Right atrium auricular region (tissue), 2 donors: ENCODE measurements around the gene HDHD5. TPM values are rescaled to one million over a fixed set of nuclear protein-coding genes. Genes with fewer than 3 reads are reported as not detected.

Experiments
- DNase-seq: peaks from one replicate; pipeline ENCODE4 v3.0.0-alpha.2; 2019; ENCODE audit warnings: low spot score
- H3K27ac ChIP-seq, 2 donors: fragments of 200-600 bp; sonication (generic); 1 replicate in 1 of 2; 2 replicates in 1 of 2; pipeline ENCODE4 v1.5.1; 2016 to 2019
- H3K27me3 ChIP-seq, 2 donors: fragments of 200-600 bp; sonication (generic); one replicate each; pipeline versions ENCODE4 v1.5.1 to v1.6.0; 2017 to 2019
- H3K36me3 ChIP-seq: fragments of 200-600 bp; sonication (generic); one replicate; pipeline ENCODE4 v1.5.1; 2016
- H3K4me1 ChIP-seq, 2 donors: fragments of 200-600 bp; sonication (generic); one replicate each; pipeline versions ENCODE4 v1.5.1 to v1.6.0; 2017 to 2019
- H3K4me3 ChIP-seq, 2 donors: fragments of 200-600 bp; sonication (generic); 1 replicate in 1 of 2; 2 replicates in 1 of 2; pipeline ENCODE4 v1.5.1; 2017 to 2019; ENCODE audit warnings: mild to moderate bottlenecking in 1 of 2, moderate library complexity in 1 of 2
- H3K9me3 ChIP-seq, 2 donors: fragments of 200-600 bp; sonication (generic); one replicate each; pipeline ENCODE4 v1.5.1; 2019
- CTCF ChIP-seq, 2 donors: fragments of 200-600 bp; sonication (generic); IDR thresholded peaks; one replicate each; pipeline ENCODE4 v1.5.1; 2019; ENCODE audit warnings: antibody characterized with exemption in 2 of 2
- total RNA-seq, 2 donors: library from RNA; depleted of rRNA; stranded (reverse); fragments of >200 nt; gene quantifications; one replicate each; pipeline ENCODE4 v1.1.0, GENCODE V29; 2016

Gene HDHD5
- total RNA-seq, 2 donors from 2014 or later = 33.1 to 39.7 TPM

GRCh38 chr22:17114898-17115235 lies 44.2 kb downstream of the HDHD5 start:
- peaks cover 0 to 18% of the 10 kb centered on the region in 2 donors for H3K4me1 ChIP-seq
- H3K27ac ChIP-seq = no peak overlapping the region
- H3K4me3 ChIP-seq = no peak overlapping the region
- DNase-seq = no peak
- H3K36me3 ChIP-seq = peaks cover 1% of the 10 kb centered on the region
- no peaks in the 10 kb centered on the region for H3K27me3 ChIP-seq
- H3K9me3 ChIP-seq = no peaks in the 10 kb centered on the region
- no peak for TF ChIP-seq CTCF (IDR thresholded peaks at IDR 0.05)

- H3K4me1 ChIP-seq = peaks cover 0 to 13% of the 10 kb centered on the region in 2 donors
- no peaks in the 10 kb centered on the region for H3K9me3 ChIP-seq
- peaks cover 6% of the 10 kb centered on the region for H3K36me3 ChIP-seq
- H3K27me3 ChIP-seq = no peaks in the 10 kb centered on the region
- H3K27ac ChIP-seq = no peak overlapping the region
- TF ChIP-seq CTCF (IDR thresholded peaks at IDR 0.05) = no peak
- DNase-seq = no peak
- H3K4me3 ChIP-seq = no peak overlapping the region
These were observed 44.7 kb downstream of the HDHD5 start for GRCh38 chr22:17114173-17114897.

GRCh38 chr22:17113600-17113999 lies 45.5 kb downstream of the HDHD5 start:
- peaks cover 0 to 11% of the 10 kb centered on the region in 2 donors for H3K4me1 ChIP-seq
- H3K9me3 ChIP-seq = no peaks in the 10 kb centered on the region
- DNase-seq = no peak
- no peaks in the 10 kb centered on the region for H3K27me3 ChIP-seq
- H3K36me3 ChIP-seq = peaks cover 14% of the 10 kb centered on the region
- no peak overlapping the region for H3K27ac ChIP-seq
- no peak for TF ChIP-seq CTCF (IDR thresholded peaks at IDR 0.05)
- H3K4me3 ChIP-seq = no peak overlapping the region

- Histone ChIP-seq H3K4me3 (no peak overlapping the region), H3K4me1 (peaks cover 0 to 8% of the 10 kb centered on the region in 2 donors), H3K36me3 (peaks cover 20% of the 10 kb centered on the region), H3K27ac (no peak overlapping the region), H3K9me3 (no peaks in the 10 kb centered on the region), H3K27me3 (no peaks in the 10 kb centered on the region)
- no peak for DNase-seq
- TF ChIP-seq CTCF (IDR thresholded peaks at IDR 0.05) = no peak
These were observed 46.5 kb downstream of the HDHD5 start for GRCh38 chr22:17112491-17113042.

- Histone ChIP-seq H3K4me1 (no peaks in the 10 kb centered on the region), H3K27ac (no peak overlapping the region), H3K27me3 (no peaks in the 10 kb centered on the region), H3K9me3 (no peaks in the 10 kb centered on the region), H3K36me3 (peaks cover 21% of the 10 kb centered on the region), H3K4me3 (no peak overlapping the region)
- no peak for TF ChIP-seq CTCF (IDR thresholded peaks at IDR 0.05)
- no peak for DNase-seq
These were observed 48.1 kb downstream of the HDHD5 start for GRCh38 chr22:17110791-17111550.
